ENCODE results near the gene PPCDC. TPM values are rescaled to one million over a fixed set of nuclear protein-coding genes. Genes with fewer than 3 reads are reported as not detected.

PPCDC gene
- total RNA-seq, 4 donors from 2014 or later, result 7.4 to 25.7 (median 13.1) TPM

DNA sequence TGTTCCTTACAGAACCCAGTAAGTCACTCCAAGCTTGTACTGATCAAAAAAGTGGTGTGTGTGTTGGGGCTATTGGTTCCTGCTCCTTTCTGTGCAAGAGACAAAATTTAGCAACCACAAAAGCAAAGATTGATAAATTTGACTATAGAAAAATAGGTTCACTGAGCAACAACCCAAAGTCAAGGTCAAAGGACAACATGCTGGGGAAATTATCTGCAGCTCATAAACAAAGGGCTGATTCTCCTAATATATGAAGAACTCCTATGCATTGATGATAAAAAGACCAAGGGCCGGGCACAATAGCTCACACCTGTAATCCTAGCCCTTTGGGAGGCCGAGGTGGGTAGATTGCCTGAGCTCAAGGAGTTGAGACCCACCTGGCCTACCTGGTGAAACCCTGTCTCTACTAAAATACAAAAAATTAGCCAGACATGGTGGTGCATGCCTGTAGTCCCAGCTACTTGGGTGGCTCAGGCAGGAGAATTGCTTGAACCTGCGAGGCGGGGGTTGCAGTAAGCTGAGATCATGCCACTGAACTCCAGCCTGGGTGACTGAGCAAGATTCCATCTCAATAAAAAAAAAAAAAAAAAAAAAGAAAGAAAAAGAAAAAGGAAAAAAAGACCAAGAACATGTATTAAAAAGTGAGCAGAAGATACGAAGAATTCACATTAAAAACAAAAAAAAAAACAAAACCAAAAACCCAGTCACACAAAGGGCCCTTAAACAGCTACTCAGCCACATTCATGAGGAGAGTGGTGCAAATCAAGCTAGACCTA is 29.8 kb downstream of the PPCDC start:
- Histone ChIP-seq H3K4me3 (no peak overlapping the region), H3K27ac (no peak overlapping the region), H3K4me1 (peaks cover 1% of the 10 kb centered on the region), H3K36me3 (no peaks in the 10 kb centered on the region), H3K9me3 (no peaks in the 10 kb centered on the region), H3K27me3 (no peaks in the 10 kb centered on the region)
- TF ChIP-seq POLR2AphosphoS5 (IDR thresholded peaks at IDR 0.05) (no peak), EP300 (IDR thresholded peaks at IDR 0.05) (no peak), POLR2A (IDR thresholded peaks at IDR 0.05) (no peak)
- TF ChIP-seq, protein P1, sequence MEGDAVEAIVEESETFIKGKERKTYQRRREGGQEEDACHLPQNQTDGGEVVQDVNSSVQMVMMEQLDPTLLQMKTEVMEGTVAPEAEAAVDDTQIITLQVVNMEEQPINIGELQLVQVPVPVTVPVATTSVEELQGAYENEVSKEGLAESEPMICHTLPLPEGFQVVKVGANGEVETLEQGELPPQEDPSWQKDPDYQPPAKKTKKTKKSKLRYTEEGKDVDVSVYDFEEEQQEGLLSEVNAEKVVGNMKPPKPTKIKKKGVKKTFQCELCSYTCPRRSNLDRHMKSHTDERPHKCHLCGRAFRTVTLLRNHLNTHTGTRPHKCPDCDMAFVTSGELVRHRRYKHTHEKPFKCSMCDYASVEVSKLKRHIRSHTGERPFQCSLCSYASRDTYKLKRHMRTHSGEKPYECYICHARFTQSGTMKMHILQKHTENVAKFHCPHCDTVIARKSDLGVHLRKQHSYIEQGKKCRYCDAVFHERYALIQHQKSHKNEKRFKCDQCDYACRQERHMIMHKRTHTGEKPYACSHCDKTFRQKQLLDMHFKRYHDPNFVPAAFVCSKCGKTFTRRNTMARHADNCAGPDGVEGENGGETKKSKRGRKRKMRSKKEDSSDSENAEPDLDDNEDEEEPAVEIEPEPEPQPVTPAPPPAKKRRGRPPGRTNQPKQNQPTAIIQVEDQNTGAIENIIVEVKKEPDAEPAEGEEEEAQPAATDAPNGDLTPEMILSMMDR (IDR thresholded peaks at IDR 0.05), result no peak
- 90% methylated on average over 5 of the region's 5 CpGs for WGBS
- DNase-seq (ENCODE audit: low spot score in 2 of 2), result no peak

DNA sequence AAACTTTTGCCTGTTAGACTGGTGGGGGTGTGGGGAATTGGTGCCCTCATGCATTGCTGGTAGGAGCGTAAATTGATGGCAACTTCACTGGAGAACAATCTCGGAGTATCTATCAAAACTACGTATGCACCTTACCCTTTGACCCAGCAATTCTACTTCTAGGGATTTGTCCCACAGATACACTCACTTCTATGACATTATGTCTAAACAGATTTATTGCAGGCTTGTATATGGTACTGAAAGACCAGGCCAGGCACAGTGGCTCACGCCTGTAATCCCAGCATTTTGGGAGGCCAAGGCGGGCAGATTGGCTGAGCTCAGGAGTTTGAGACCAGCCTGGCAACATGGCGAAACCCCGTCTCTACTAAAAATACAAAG is 30.3 kb downstream of the PPCDC start:
- no peak for DNase-seq (ENCODE audit: low spot score in 2 of 2)
- H3K27ac ChIP-seq, result no peak overlapping the region
- TF ChIP-seq POLR2AphosphoS5 (IDR thresholded peaks at IDR 0.05), result no peak
- TF ChIP-seq POLR2A (IDR thresholded peaks at IDR 0.05), result no peak
- TF ChIP-seq, protein P1 (IDR thresholded peaks at IDR 0.05), result no peak
- no peak for TF ChIP-seq EP300 (IDR thresholded peaks at IDR 0.05)
- WGBS, result 93% methylated on average over 7 of the region's 7 CpGs
- H3K4me1 ChIP-seq, result no peaks in the 10 kb centered on the region
- H3K27me3 ChIP-seq, result no peaks in the 10 kb centered on the region
- H3K9me3 ChIP-seq, result no peaks in the 10 kb centered on the region
- H3K36me3 ChIP-seq, result no peaks in the 10 kb centered on the region
- no peak overlapping the region for H3K4me3 ChIP-seq

DNA sequence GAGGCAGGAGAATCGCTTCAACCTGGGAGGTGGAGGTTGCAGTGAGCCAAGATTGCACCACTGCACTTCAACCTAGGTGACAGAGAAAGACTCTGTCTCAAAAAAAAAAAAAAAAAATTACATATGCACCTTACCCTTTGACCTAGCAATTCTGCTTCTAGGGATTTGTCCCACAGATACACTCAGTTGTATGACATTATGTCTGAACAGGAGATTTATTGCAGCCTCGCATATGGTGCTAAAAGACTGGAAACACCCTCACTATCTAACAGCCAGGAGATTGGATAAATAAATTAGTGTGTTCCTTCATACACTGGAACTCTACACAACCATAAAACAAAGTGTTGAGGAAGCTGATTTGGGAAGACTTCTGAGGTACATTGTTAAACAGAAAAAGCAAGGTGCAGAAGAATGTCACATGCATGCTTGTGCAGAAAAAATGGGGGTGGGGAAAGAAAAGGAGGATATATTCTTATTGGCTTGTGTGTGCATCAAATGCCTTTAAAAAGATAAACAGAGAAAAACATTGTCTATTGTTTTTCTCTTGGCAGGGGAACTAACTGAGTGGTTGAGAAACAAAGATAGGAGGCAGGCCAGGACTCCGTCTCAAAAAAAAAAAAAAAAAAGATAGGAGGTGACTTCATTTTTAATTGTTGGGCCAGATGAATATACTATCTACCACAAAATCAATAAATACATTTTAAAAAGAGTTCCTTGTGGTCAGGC is 30.9 kb downstream of the PPCDC start:
- Histone ChIP-seq H3K4me1 (no peaks in the 10 kb centered on the region), H3K27me3 (no peaks in the 10 kb centered on the region), H3K9me3 (no peaks in the 10 kb centered on the region), H3K36me3 (no peaks in the 10 kb centered on the region), H3K27ac (no peak overlapping the region), H3K4me3 (no peak overlapping the region)
- WGBS, result 64% methylated on average over 3 of the region's 3 CpGs
- TF ChIP-seq POLR2AphosphoS5 (IDR thresholded peaks at IDR 0.05) (no peak), POLR2A (IDR thresholded peaks at IDR 0.05) (no peak), EP300 (IDR thresholded peaks at IDR 0.05) (no peak)
- TF ChIP-seq, protein P1 (IDR thresholded peaks at IDR 0.05), result no peak
- no peak for DNase-seq (ENCODE audit: low spot score in 2 of 2)

DNA sequence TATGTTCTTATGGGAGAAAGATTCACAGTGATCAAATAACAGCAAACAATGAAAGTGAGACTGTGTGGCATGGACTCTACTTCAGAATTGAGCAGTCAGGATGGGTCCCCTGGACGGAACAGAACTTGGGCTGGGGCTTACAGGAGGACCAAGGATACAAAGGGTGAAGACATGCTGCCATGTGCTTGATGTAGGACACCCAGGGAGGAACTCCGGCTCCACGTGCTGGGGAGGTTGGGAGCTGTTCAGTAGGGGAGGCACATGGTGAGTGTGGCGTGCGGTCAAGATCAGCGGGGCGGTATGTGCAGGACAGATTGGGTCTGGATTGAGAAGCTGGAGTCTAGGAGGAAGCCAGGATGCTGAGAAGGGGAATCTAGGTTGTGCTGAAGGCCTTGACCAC is 32.6 kb downstream of the PPCDC start:
- H3K27ac ChIP-seq, result no peak overlapping the region
- no peak overlapping the region for H3K4me3 ChIP-seq
- H3K4me1 ChIP-seq, result no peaks in the 10 kb centered on the region
- no peaks in the 10 kb centered on the region for H3K27me3 ChIP-seq
- no peak for DNase-seq (ENCODE audit: low spot score in 2 of 2)
- 94% methylated on average over 7 of the region's 7 CpGs for WGBS
- H3K9me3 ChIP-seq, result no peaks in the 10 kb centered on the region
- no peaks in the 10 kb centered on the region for H3K36me3 ChIP-seq
- TF ChIP-seq POLR2AphosphoS5 (IDR thresholded peaks at IDR 0.05) (no peak), POLR2A (IDR thresholded peaks at IDR 0.05) (no peak), EP300 (IDR thresholded peaks at IDR 0.05) (no peak)
- TF ChIP-seq, protein P1 (IDR thresholded peaks at IDR 0.05), result no peak
